NCI-H2107 treated with DMSO at 0.1 percent for 48 hours (cell line): ENCODE results near the gene PRICKLE1.

ENCODE experiments used
- DNase-seq: peaks from one replicate; lab custom pipeline; 2025; ENCODE audit not compliant: unreplicated experiment; lab: John Stamatoyannopoulos, UW

Gene PRICKLE1

DNA sequence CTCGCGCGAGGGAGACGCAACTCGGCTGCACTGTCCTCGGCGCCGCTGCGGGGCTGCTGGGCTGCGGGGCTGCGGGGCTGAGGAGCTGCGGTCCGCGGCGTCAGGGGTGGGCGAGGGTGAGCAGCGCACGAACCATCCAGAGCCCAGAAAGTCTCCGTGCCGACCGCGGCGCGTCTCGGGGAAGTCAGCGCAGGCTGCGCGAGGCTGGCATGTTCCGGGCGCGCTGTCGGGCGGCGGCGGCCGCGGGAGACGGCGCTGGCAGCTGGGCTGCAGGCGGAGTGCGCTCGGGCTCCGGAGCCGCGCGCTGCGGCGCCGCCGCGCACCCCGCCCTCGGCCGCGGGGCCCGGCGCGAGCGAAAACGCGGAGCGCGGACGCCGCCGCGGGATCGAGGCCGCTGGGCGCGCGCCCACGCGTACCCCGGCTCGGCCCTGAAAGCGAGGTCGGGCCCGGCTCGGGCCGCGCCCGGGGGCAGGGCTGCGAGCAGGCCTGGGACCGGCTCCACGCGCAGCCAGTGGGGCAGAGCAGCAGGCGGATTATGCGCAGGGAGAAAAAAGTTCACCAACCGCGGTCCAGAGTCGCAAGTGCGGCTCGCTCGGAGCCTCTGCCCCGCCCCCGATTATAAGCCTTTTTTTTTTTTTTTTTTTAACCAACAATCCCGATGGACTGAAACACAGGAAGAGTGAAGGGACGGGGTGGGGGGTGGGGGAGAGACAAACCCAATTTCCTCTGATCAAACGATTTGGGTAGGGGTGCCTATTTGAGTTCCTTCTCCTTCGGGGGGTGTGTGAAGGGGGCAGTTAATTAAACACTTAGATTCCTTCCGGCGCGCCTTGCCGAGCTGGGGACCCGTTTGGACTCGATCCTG is at the start of gene PRICKLE1:
TSS of gene PRICKLE1 (minus strand) at position 282 of the 865 bp plus-strand sequence. CDS start 117,230 bp downstream, outside the sequence.
- no peak for DNase-seq

DNA sequence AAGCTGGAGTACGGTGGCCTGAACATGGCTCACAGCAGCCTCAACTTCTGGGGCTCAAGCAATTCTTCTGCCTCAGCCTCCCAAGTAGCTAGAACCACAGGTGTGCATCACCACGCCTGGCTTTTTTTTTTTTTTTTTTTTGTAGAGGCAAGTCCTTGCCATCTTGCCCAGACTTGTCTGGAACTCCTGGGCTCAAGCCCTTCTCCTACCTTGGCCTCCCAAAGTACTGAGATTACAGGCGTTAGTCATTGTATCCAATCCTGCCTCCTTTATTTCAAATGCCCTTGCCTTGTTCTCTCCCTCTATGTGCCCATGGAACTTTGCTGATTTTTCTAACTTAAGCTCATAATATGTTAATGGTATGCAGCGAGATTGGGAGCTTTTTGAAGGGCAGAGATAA is 49.2 kb upstream of the PRICKLE1 start:
- DNase-seq = no peak

- DNase-seq = no peak
These were observed 48.5 kb upstream of the PRICKLE1 start for GRCh38 chr12:42638011-42638410.

DNA sequence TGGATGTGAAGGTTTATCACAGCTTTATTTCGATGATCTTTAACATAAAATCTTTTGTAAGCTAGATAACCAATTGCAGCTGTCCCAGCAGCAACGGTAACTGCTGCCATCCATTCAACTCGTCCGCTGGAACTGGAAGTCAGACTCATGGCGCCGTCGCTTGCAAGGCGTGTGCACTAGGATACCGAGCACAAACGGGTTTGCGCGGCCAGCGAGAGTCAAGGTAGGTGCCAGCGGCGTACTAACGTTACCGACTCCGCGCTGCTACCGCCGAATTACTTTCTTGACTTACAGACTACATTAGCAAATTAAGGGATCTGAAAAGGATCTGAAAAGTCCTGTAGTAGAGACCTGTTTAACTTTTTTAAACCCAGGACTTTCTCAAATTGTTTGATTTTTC is 47.4 kb upstream of the PRICKLE1 start:
- DNase-seq = no peak

GRCh38 chr12:42633594-42633993 is 44.0 kb upstream of the PRICKLE1 start:
- DNase-seq = no peak

GRCh38 chr12:42631513-42631912 is 42.0 kb upstream of the PRICKLE1 start:
- no peak for DNase-seq

GRCh38 chr12:42630314-42630713 is 40.8 kb upstream of the PRICKLE1 start:
- DNase-seq = no peak

GRCh38 chr12:42627151-42627550 is 37.6 kb upstream of the PRICKLE1 start:
- no peak for DNase-seq

GRCh38 chr12:42625611-42626010 is 36.1 kb upstream of the PRICKLE1 start:
- no peak for DNase-seq

GRCh38 chr12:42617622-42618021 is 28.1 kb upstream of the PRICKLE1 start:
- DNase-seq = no peak

- no peak for DNase-seq
These were observed 25.5 kb upstream of the PRICKLE1 start for GRCh38 chr12:42615006-42615405.

GRCh38 chr12:42612231-42612613 is 22.7 kb upstream of the PRICKLE1 start:
- DNase-seq = no peak

DNA sequence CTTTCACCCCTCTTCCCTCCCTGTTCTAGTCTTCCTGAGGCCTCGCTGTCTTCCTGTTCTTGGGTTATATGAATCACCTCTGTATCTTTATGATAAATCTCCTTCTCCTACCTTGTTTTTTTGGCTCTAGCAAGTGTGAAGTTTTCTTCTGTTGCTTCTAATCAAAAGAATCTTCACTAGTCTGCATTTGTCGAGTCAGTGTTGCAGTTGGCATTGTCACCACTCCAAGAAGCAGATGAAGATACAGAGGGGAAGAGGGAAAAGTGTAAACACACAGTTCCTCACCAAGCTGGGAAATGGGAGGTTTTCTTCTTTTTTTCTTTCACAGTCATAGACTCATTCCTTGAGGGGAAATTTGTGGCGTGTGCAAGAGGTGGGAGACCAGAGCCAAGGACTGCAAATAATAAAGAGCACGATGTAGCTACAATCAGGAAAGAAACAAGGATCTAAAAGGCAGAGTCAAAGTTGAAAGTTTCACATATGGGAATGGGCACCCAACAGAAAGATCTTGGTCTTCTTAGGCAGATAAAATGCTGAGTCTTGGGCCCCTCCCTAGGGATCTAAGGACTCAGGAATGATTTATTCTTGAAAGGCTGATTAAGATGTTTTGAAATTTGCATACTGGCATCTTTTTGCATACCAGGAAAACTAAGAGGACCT is 22.2 kb upstream of the PRICKLE1 start:
- no peak for DNase-seq

DNA sequence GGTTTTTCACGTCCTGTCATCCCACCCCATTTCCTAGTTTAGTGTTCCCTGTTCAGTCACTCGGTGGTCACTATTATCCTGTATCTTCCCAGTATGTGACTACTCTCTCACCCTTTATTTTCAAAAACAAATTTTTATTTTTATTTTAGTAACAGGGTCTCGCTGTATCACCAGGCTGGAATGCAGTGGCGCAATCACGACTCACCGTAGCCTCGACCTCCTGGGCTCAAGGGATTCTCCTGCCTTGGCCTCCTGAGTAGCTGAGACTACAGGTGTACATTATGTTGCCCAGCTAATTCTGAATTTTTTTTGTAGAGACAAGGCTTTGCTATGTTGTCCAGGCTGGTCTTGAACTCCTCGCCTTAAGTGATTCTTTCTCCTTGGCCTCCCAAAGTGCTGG is 20.1 kb upstream of the PRICKLE1 start:
- no peak for DNase-seq

- no peak for DNase-seq
These were observed 18.8 kb upstream of the PRICKLE1 start for GRCh38 chr12:42608196-42608825.

DNA sequence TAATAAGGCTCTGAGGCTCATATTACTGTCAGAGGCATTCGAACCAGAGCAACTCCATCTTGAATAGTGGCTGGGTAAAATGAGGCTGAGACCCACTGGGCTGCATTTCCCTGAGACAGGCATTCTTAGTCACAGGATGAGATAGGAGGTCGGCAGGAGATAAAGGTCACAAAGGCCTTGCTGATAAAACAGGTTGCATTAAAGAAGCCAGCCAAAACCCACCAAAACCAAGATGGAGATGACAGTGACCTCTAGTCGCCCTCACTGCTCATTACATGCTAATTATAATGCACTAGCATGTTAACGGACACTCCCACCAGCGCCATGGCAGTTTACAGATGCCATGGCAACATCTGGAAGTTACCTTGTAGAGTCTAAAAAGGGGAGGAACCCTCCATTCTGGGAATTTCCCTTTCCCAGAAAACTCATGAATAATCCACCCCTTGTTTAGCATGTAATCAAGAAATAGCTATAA is 18.1 kb upstream of the PRICKLE1 start:
- DNase-seq = no peak

DNA sequence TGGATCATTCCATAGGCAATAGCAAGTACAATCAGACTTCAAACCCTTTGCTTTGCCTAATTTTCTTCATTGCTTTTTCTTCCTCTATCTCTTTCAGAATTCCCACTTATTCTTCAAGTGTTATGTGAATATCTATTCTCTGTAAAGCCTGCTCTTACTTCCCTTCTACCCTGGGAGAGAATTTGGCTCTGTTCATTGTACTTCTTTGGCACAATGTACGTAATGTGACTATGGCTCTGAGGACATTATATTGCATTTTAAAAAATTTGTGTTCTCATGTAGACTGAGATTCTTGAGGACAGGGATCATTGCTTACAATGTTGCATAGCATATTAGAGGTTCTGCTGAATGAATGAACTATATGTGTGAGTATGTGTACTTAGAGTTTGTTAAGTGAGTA is 16.9 kb upstream of the PRICKLE1 start:
- DNase-seq = no peak

DNA sequence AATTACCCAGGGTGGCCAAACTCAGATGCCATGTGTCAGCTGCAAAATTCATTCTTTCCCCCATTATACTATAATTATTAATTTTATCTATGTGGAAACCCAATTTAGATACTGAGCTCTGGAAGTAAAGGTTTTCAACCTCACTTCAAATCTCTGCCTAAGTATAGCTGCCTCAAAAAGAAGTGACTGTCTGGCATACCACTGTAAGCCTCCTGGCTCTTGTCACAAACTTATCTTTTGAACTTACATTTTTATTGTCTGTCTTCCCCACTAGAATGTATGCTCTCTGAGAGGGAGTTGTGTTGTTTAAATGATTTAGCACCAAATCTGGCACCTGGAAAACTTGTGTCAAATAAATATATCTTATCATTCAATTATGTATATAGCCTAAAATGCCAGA is 16.1 kb upstream of the PRICKLE1 start:
- no peak for DNase-seq

DNA sequence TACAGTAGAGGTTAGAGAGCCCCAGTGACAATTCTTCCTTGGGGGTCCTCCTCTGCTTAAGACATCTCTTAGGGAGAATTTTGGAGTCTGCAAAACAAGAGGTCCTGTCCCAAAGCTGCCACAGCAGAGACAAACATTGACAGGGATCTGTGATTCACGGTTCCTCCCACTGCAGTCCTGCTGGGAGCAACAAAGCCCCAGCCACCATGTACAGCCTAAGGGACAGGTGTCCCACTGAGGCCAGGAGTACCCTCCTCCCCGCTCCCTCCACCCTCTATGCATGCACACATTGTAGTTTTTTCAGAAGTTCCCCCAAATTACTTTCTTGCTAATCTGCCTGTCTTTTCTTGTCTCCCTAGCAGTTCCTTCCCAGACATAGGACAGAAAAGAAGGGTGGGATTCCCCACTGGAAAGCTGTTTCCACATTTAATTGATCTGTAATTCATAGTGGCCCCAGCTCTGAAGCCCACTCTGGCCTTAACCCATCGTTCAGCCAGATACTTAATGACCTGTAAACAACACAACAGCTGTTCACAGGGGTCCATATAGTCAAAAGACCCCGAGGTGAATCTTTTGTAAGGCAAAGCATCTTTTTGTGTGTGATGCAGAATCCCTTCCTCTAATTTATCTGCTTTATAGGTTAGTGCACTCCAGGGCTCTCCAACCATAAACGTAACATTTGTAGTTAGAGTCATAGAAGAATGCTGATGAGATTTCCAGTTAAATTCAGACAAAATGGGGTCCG is 13.9 kb upstream of the PRICKLE1 start:
- DNase-seq = no peak

DNA sequence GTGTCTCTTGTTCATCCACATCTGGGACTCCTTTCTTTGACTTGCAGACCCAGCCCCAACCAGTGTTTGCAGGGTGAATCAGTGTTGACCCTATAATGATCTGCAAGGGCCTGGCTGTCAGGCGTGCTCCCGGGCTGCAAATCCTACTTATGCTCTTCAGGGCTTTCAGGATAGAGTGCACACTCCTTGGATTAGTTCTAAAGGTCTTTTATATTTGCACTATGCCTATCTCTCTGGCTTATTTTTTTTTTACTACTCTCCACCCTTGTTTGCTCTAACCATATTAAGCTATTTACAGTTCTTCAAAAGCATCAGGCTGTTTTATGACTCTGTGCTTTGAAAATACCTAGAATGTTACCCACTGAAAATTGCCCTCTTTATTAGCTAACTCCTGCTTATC is 4.3 kb upstream of the PRICKLE1 start:
- DNase-seq = no peak

- no peak for DNase-seq
These were observed 886 bp upstream of the PRICKLE1 start for GRCh38 chr12:42590330-42590934.
